Thoracic aorta (tissue), 2 donors: Measurements from ENCODE around the gene ZSCAN22. TPM values are rescaled to one million over a fixed set of nuclear protein-coding genes. Genes with fewer than 3 reads are reported as not detected.

Experiments
- ATAC-seq: fragments of 150-250 bp; one replicate; pipeline ENCODE4 v1.8.0; 2017; ENCODE audit warnings: low read depth; ENCODE audit not compliant: insufficient number of reproducible peaks, low FRiP score
- DNase-seq: peaks from one replicate; pipeline ENCODE4 v3.0.0-alpha.2; 2020; ENCODE audit warnings: low spot score
- H3K27ac ChIP-seq, 2 donors: fragments of 200-600 bp; sonication (generic); 1 replicate in 1 of 2; 2 replicates in 1 of 2; pipeline ENCODE4 v1.5.1; 2016; ENCODE audit warnings: mild to moderate bottlenecking in 2 of 2, moderate library complexity in 2 of 2
- H3K27me3 ChIP-seq: fragments of 200-600 bp; sonication (generic); replicated peaks from 2 replicates; pipeline ENCODE4 v1.6.0; 2016; ENCODE audit warnings: mild to moderate bottlenecking; ENCODE audit not compliant: insufficient read depth
- H3K36me3 ChIP-seq: fragments of 200-600 bp; sonication (generic); one replicate; pipeline ENCODE4 v1.5.1; 2016
- H3K4me1 ChIP-seq, 2 donors: fragments of 200-600 bp; sonication (generic); 1 replicate in 1 of 2; 2 replicates in 1 of 2; pipeline versions ENCODE4 v1.5.1 to v1.6.0; 2016; ENCODE audit warnings: low read depth in 2 of 2, mild to moderate bottlenecking in 1 of 2; ENCODE audit not compliant: control insufficient read depth in 1 of 2
- H3K4me3 ChIP-seq: fragments of 200-600 bp; sonication (generic); 2 replicates; pipeline ENCODE4 v1.5.1; 2016; ENCODE audit warnings: mild to moderate bottlenecking
- H3K9me3 ChIP-seq: fragments of 200-600 bp; sonication (generic); 2 replicates; pipeline ENCODE4 v1.5.1; 2016
- CTCF ChIP-seq: fragments of 200-600 bp; sonication (generic); IDR thresholded peaks from one replicate; pipeline ENCODE4 v1.5.1; 2019; ENCODE audit warnings: antibody characterized with exemption
- total RNA-seq, 2 donors: library from RNA; depleted of rRNA; stranded (reverse); fragments of >200 nt; gene quantifications; one replicate each; pipeline versions ENCODE4 v1.1.0 to v1.2.3, GENCODE V29; 2016

The ZSCAN22 gene
- total RNA-seq, 2 donors from 2014 or later = 1.1 to 4.2 TPM

GRCh38 chr19:58354478-58355030 lies 27.8 kb downstream of the ZSCAN22 start:
- Histone ChIP-seq H3K4me3 (no peak overlapping the region), H3K27me3 (no peaks in the 10 kb centered on the region), H3K27ac (no peak overlapping the region), H3K4me1 (peaks cover 0 to 14% of the 10 kb centered on the region in 2 donors), H3K36me3 (no peaks in the 10 kb centered on the region), H3K9me3 (no peaks in the 10 kb centered on the region)
- DNase-seq (no peak), ATAC-seq (no peak)
- no peak for TF ChIP-seq CTCF

- Histone ChIP-seq H3K27me3 (no peaks in the 10 kb centered on the region), H3K4me3 (no peak overlapping the region)
Observed at GRCh38 chr19:58355215-58355796, 28.5 kb downstream of the ZSCAN22 start.

GRCh38 chr19:58355908-58356765 lies 29.3 kb downstream of the ZSCAN22 start:
- Histone ChIP-seq H3K27me3 (no peaks in the 10 kb centered on the region), H3K4me3 (peak overlapping the region; percentile 52), H3K27ac (no peak overlapping the region), H3K4me1 (no peaks in the 10 kb centered on the region), H3K9me3 (no peaks in the 10 kb centered on the region), H3K36me3 (no peaks in the 10 kb centered on the region)
- no peak for ATAC-seq
- TF ChIP-seq CTCF = no peak
- DNase-seq = no peak

More at GRCh38 chr19:58355215-58355796, 28.5 kb downstream of the ZSCAN22 start:
- ATAC-seq = no peak
- peaks cover 0 to 6% of the 10 kb centered on the region in 2 donors for H3K4me1 ChIP-seq
- H3K9me3 ChIP-seq = no peaks in the 10 kb centered on the region
- TF ChIP-seq CTCF = no peak
- H3K36me3 ChIP-seq = no peaks in the 10 kb centered on the region
- DNase-seq = no peak
- no peak overlapping the region for H3K27ac ChIP-seq

GRCh38 chr19:58356766-58357480 lies 30.1 kb downstream of the ZSCAN22 start:
- ATAC-seq (no peak), DNase-seq (no peak)
- H3K9me3 ChIP-seq = no peaks in the 10 kb centered on the region
- H3K36me3 ChIP-seq = no peaks in the 10 kb centered on the region
- H3K27me3 ChIP-seq = no peaks in the 10 kb centered on the region
- no peak overlapping the region for H3K27ac ChIP-seq
- peaks cover 5 to 6% of the 10 kb centered on the region in 2 donors for H3K4me1 ChIP-seq
- H3K4me3 ChIP-seq = peak overlapping the region; percentile 52
- no peak for TF ChIP-seq CTCF
